Panc1 (cell line): Measurements from ENCODE around the gene SOX9.

Source experiments
- POLR2AphosphoS5 ChIP-seq: IDR thresholded peaks from 2 replicates; pipeline ENCODE4 v1.6.1; 2012; ENCODE audit warnings: mild to moderate bottlenecking, low read depth, low read length, moderate library complexity
- TF ChIP-seq, protein P1 (sequence below), 2 experiments: IDR thresholded peaks; 2 replicates each; pipeline ENCODE4 v1.6.1; 2011 to 2012; ENCODE audit warnings: low read depth in 2 of 2, control low read depth in 1 of 2, low read length in 1 of 2, mild to moderate bottlenecking in 1 of 2, moderate library complexity in 1 of 2; ENCODE audit not compliant: insufficient read depth in 1 of 2
- TF ChIP-seq, protein P2 (sequence below): fragments of 450-650 bp; IDR thresholded peaks from 2 replicates; pipeline ENCODE4 v1.5.1; 2017; ENCODE audit warnings: mild to moderate bottlenecking

DNA sequence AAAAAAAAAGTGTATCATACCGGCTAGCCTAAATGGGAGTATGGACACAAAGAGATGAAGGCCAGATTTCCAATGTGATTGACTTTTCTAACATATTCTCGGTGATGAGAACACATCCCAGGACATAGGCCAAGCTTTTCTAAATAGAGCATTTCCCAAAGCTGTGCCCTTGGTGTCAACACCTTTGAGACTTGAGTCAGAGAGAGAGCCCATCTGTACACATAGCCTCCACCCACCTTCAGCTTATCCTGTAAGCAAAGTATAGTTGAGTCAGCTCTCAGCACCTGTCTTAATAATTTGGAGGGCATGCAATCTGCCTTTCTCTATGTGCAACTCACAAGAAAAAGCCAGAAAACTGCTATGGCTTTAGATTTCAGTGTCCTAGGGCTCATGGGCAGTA is 42.7 kb downstream of the SOX9 start:
- TF ChIP-seq, protein P1, sequence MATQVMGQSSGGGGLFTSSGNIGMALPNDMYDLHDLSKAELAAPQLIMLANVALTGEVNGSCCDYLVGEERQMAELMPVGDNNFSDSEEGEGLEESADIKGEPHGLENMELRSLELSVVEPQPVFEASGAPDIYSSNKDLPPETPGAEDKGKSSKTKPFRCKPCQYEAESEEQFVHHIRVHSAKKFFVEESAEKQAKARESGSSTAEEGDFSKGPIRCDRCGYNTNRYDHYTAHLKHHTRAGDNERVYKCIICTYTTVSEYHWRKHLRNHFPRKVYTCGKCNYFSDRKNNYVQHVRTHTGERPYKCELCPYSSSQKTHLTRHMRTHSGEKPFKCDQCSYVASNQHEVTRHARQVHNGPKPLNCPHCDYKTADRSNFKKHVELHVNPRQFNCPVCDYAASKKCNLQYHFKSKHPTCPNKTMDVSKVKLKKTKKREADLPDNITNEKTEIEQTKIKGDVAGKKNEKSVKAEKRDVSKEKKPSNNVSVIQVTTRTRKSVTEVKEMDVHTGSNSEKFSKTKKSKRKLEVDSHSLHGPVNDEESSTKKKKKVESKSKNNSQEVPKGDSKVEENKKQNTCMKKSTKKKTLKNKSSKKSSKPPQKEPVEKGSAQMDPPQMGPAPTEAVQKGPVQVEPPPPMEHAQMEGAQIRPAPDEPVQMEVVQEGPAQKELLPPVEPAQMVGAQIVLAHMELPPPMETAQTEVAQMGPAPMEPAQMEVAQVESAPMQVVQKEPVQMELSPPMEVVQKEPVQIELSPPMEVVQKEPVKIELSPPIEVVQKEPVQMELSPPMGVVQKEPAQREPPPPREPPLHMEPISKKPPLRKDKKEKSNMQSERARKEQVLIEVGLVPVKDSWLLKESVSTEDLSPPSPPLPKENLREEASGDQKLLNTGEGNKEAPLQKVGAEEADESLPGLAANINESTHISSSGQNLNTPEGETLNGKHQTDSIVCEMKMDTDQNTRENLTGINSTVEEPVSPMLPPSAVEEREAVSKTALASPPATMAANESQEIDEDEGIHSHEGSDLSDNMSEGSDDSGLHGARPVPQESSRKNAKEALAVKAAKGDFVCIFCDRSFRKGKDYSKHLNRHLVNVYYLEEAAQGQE (IDR thresholded peaks at IDR 0.05; ENCODE audit: insufficient read depth in 1 of 2, low read depth in 2 of 2, low read length in 1 of 2), result no peak
- TF ChIP-seq, protein P2, sequence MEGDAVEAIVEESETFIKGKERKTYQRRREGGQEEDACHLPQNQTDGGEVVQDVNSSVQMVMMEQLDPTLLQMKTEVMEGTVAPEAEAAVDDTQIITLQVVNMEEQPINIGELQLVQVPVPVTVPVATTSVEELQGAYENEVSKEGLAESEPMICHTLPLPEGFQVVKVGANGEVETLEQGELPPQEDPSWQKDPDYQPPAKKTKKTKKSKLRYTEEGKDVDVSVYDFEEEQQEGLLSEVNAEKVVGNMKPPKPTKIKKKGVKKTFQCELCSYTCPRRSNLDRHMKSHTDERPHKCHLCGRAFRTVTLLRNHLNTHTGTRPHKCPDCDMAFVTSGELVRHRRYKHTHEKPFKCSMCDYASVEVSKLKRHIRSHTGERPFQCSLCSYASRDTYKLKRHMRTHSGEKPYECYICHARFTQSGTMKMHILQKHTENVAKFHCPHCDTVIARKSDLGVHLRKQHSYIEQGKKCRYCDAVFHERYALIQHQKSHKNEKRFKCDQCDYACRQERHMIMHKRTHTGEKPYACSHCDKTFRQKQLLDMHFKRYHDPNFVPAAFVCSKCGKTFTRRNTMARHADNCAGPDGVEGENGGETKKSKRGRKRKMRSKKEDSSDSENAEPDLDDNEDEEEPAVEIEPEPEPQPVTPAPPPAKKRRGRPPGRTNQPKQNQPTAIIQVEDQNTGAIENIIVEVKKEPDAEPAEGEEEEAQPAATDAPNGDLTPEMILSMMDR, result no peak
- TF ChIP-seq POLR2AphosphoS5, result no peak
